Heart left ventricle (tissue), 13 donors: ENCODE data around the gene NTF3.

ENCODE experiments used
- CTCF ChIP-seq, 12 donors: fragments of 200-600 bp; sonication (generic) in 4 of 12; IDR thresholded peaks; one replicate each; pipeline versions ENCODE4 v1.5.0 to v1.8.0; 2018 to 2022; ENCODE audit warnings: antibody characterized with exemption in 12 of 12, mild to moderate bottlenecking in 5 of 12
- POLR2A ChIP-seq, 2 donors: fragments of 450-650 bp; IDR thresholded peaks; one replicate each; pipeline ENCODE4 v1.6.1; 2017; ENCODE audit warnings: antibody characterized with exemption in 2 of 2, mild to moderate bottlenecking in 2 of 2, moderate library complexity in 2 of 2
- donor health status: ischemic (EF 13 %, LVEDD 7.1; RV severe dilation, severe dysfunction).
- donor health status: DM: no; HTN: yes; CAD: no.
- donor health status: DM: no; HTN: no; CAD: no.
- donor health status: ischemic (EF 25% LVEDD 6.9; RV normal size, moderate dysfunction).
- donor health status: ischemic (EF 25% LVEDD 5.7; RV mildly dilated, moderate dysfunction).
- donor health status: ischemic (EF 35%, LVEDD 5.7; RV mildly dilated, moderate dysfunction).
- donor health status: nonischemic (EF 11% LVEDD 7.7; RV severe dilation, severe dysfunction).
- donor health status: DM: yes; HTN: yes; CAD: no.
- donor health status: PGD.
- donor health status: ischemic (EF 29% LVEDD 5.4; RV normal size, mild dysfunction).
- donor health status: nonischemic (EF 23%, LVEDD 6.1; RV moderate dilation, normal function).

- TF ChIP-seq CTCF (IDR thresholded peaks at IDR 0.05) = no peak
- no peak for TF ChIP-seq POLR2A (IDR thresholded peaks at IDR 0.05)
Measured at GRCh38 chr12:5513406-5513805, 81.5 kb downstream of the NTF3 start.
